Stimulated activated CD8-positive, alpha-beta memory T cell treated with anti-CD3 and anti-CD28 coated beads, Interleukin-4, amount 100 ng/mL, for 1 hour (primary cell): ENCODE data around the gene RPP40.

Experiments used
- DNase-seq, 2 donors: peaks; one replicate each; pipeline ENCODE4 v3.0.0-alpha.2; 2020; ENCODE audit warnings: low read depth in 2 of 2, low spot score in 1 of 2

The RPP40 gene

DNA sequence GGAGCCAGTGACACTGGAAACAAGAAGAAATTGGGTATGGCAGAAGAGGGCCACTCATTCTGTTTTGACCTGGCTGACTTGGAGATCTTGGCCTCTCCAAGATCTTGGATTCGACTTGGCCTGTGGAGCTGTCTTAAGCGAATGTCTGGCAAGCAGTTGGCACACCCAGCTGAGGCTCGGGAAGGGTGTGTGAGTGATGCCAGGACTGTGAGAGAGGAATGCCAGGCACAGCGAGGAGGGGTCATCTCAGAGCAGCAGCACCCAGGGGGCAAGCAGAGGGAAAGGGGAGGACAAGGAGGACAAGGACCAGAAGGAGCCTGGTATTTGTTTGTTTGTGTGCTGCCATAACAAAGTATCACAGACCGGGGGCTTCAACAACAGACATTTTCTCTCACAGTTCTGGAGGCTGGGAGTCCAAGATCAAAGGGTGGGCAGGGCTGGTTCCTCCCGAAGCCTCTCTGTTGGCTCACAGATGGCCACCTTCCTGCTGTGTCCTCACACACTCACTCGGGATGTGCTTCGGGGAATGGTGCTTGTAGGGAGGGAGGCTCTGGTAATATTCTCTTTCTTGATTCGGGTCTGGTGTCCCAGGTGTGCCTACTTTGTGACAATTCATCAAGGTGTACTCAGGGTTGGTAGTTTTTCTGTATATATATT is 33.0 kb downstream of the RPP40 start:
- DNase-seq, result no peak

- no peak for DNase-seq
Measured at GRCh38 chr6:4969609-4970285, 34.1 kb downstream of the RPP40 start.

GRCh38 chr6:4967301-4968030 is 36.4 kb downstream of the RPP40 start:
- no peak for DNase-seq

DNA sequence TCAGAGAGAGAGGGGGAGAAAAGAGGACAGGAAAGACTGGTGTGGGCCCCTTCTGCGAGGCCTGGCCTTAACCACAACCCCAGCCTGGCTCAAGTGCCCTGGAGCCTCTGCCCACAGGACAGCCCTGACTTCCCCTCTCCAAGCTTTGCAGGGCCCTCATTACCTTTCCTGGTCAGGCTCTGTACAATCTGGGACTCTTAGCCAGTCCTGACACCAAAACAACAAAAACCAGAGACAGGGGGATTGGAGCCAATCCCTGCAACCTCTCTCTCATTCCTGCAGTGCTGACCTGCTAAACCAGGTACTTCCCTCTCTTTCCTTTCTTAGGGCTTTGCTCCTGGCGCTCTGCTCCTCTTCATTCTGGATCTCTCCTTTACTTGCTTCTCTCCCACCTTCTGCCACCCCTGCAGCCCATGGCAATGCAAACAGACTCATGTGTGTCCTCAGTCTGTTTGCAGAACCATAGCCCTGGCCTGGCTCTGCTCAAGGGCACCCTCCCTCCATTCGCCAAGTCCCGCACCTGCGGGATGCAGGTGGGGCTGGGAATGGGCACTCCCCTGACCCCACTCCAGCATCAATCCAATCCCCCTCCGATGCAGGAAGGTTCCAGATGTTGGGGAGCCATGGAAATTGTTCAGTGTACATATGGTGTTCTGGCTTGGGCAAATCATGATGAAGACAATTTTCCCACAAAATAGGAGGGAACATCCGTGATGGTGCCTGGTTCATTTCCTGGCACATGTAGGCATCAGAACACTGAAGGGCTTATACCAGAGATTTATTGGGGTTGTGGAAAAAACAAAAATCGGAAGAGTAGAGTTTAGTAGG is 38.1 kb downstream of the RPP40 start:
- no peak for DNase-seq

DNA sequence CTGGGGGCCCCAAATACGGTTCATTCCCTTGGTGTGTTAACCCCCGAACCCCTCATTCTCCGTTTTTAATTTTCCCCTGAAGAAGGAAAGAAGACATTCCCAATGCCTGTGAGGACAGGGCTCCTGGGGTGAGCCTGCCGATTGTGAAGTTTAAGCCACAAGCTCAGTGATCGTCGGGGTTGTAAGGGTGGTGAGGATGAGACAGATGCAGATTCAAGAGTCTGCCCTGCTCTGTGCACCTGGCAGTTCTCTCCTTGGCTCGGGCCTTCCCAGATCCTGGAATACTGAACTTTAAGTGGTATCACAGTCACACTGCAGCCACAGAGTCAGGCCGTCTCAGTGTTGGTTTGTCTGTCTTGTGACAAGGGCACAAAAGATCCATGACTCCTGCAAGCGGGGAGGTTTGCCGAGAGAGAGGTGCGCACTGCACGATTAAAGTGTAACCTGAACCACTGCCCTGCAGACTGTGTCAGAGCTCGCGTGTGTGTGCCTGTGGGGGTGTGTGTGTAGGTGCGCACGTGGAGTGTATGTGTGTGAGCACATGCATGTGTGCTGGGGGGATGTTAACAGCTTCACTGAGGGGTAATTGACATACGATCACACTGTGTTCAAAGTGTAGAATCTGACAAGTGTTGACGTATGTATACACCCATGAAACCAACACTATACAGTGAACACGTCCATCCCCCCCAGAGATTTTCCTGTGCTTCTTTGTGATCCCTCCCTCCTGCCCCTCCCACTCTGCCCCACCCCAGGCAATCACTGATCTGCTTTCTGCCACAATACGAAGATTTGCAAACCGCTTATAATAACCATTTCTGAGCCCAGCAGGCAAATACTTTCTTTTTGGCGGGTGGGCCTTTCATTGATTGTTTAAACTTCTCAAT is 38.9 kb downstream of the RPP40 start:
- DNase-seq, result no peak

GRCh38 chr6:4962905-4963304 is 40.9 kb downstream of the RPP40 start:
- DNase-seq, result no peak

GRCh38 chr6:4961322-4962168 is 42.3 kb downstream of the RPP40 start:
- no peak for DNase-seq

GRCh38 chr6:4958624-4959023 is 45.2 kb downstream of the RPP40 start:
- no peak for DNase-seq

DNA sequence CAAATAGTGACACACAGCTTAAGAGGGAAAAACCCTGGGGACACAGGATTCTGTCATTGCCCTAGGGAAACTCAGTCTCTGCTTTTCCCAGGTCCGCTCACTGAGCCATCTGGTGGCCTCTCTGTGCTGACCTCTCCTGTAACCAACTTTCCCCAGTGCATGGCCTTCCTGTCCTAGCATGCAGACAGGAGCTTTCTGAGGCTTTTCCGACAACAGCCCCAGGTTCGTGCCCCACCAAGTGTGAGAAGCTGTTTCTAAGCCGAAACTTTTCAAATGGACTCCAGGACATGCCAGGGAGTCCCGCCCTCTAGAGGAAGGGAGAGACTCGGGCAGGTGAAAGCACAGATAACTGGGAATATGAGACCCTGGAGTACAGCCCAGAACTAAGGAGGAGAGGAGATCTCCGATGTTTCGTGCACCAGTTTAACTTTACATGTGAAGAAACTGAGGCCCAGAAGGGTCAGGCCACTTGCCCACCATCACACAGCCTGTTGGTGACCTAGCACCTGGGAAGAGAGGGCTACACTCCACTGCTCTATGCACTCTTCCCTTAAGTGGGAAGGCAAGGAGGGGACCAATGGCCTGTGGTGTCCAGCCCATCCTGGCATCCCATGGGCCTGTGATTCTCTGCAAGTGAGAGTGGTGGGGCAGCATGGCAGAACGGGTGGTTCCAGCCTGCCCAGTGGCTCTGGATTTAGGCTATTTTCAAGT is 46.2 kb downstream of the RPP40 start:
- no peak for DNase-seq

- no peak for DNase-seq
Measured at GRCh38 chr6:4956625-4957024, 47.2 kb downstream of the RPP40 start.

- no peak for DNase-seq
Measured at GRCh38 chr6:4953440-4953839, 50.4 kb downstream of the RPP40 start.

DNA sequence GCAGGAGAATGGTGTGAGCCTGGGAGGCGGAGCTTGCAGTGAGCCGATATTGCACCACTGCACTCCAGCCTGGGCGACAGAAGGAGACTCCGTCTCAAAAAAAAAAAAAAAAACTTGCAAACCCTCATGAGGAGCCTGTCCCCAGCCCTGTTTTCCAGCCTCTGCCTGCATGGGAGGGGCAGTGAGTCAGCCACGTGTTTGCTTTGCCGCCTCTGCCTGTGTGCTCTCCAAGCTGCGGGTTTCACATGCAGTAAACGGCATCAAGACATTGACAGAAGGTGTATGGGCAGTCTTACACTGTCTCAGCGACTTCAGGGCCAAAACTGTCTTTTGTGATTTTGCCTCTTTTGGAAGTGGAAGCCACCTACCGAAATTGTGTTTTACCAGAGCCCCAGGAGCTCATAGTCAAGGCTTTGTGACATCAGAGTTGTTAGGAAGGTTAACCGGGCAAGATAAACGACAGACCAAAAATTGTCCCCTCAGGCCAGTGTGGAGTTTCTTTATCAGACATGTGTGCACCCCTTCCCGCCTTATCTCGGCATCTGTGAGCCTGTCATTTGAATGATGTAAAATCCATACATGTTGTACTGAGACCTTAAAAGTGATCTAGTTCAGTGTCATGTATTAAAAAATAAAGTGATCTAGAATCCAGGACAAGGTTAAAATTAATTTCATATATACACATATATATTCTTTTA is 52.9 kb downstream of the RPP40 start:
- no peak for DNase-seq

DNA sequence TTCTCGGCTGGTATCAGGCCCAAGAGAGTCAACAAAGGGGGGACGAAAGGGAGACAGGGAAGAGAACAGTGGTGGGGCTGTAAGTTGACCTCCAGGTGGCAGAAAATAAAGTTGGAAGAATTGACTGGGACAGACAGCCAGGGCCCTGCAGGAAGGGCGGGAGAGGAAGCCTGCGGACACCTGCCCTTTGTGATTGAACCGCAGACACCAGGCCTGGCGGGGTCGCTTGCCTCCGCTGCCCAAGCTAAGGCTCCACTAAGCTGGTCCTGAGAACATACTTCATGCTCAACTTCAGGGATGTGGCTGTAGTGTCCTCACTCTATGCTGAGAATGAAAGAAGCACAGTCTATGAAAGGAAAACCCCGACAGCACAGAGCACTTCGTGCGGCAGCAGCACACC is 53.8 kb downstream of the RPP40 start:
- DNase-seq, result no peak

DNA sequence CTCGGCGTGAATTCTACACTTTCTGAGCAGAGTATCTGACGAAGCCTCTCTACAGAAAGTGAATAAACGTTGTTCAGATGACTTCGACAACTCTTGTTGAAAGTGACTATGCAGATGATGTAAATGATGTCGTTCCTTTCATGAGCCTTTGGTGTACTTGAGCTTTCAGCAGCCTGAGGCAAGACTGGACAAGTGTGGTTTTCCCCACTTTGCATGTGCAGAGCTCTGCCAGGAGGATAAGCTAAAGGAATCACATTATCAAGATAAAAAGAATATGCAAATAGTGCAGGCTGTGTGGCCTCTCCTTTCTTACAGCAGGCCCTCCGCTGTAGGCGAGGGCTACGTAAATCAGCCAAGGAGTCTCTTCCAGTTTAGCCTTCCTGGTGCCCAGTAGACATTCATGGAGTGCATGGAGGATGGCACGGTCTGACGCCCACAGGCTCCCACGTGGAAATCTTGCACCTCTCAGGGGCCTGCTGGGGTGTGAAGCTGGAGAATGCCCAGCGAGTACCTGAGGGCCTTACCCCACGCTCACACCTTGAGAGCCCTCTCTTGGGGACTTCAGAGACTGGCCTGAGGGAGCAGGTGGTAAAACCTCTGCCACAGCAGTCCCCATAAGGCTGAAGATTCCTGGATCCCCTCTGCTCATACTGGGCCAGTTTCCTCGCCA is 54.9 kb downstream of the RPP40 start:
- DNase-seq, result no peak

GRCh38 chr6:4947716-4948115 is 56.1 kb downstream of the RPP40 start:
- DNase-seq, result no peak

DNA sequence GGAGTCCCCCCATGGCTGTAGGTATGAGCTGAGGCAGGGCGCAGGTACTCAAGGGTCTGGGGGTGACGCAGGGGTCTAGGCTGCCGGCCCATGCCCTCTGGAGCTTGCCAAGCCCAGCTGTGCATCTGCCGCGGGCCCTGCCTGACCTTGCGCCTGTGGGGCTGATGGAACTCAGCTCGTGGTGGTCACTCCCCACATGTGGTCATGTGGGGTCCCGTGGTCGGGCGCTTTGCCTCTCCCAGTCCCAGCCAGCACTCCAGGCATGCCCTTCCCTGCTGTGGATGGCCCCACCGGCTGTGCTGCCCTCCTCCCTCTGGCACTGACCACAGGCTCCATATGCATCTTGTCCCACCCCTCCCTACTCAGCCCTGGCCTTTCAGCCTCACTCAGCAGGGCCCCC is 57.3 kb downstream of the RPP40 start:
- no peak for DNase-seq
